Measurements from ENCODE around the gene HNF1B.

HNF1B gene

DNA sequence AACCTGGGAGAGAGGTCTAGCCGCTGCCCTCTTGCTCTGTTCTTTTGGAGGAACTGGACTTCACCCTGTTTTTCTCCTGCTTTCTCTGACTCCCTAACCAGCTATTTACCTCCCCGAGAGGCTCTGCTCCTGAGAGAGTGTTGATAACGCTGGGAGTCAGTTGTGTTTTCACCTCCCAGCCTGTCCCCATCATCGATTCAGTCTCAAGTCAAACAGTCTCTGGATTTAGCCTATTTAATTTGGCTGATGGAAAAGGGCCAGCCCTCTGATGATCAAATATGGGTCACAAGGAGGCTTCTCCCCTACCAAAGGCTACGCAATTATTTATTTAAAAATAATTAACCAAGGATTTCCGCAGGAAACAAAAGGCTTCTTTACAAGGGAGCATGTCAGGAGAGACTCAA, 31.8 kb downstream of the HNF1B start:
- DNase-seq, result no peak
- Histone ChIP-seq H3K27ac (no peak overlapping the region), H3K4me3 (ENCODE audit: low read depth, low read length) (no peak overlapping the region), H3K9me3 (ENCODE audit: severe bottlenecking) (no peaks in the 10 kb centered on the region), H3K27me3 (ENCODE audit: insufficient read depth, low read depth, severe bottlenecking) (no peaks in the 10 kb centered on the region), H3K36me3 (no peaks in the 10 kb centered on the region)
- TF ChIP-seq, protein P1, sequence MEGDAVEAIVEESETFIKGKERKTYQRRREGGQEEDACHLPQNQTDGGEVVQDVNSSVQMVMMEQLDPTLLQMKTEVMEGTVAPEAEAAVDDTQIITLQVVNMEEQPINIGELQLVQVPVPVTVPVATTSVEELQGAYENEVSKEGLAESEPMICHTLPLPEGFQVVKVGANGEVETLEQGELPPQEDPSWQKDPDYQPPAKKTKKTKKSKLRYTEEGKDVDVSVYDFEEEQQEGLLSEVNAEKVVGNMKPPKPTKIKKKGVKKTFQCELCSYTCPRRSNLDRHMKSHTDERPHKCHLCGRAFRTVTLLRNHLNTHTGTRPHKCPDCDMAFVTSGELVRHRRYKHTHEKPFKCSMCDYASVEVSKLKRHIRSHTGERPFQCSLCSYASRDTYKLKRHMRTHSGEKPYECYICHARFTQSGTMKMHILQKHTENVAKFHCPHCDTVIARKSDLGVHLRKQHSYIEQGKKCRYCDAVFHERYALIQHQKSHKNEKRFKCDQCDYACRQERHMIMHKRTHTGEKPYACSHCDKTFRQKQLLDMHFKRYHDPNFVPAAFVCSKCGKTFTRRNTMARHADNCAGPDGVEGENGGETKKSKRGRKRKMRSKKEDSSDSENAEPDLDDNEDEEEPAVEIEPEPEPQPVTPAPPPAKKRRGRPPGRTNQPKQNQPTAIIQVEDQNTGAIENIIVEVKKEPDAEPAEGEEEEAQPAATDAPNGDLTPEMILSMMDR (IDR thresholded peaks at IDR 0.05; ENCODE audit: low read depth, low read length), result no peak

DNA sequence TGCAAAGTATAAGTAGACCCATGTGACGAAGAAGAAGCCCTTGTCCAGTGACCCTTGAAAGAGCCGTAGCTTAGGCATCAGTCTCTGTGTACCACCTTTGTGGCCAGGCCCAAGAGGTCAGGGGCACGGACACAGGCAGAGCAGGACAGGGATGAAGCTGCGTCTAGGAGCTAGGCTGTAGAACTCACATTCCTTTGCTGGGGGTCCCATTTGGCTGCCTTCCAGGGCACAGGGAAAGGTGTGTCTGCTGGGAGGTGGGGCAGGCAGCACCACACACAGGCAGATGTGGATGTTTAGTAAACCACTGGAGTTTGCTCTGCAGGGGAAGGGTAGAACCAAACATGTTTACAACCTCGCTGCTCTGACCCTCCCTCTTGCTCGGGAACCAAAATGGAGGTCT, 33.7 kb downstream of the HNF1B start:
- Histone ChIP-seq H3K36me3 (no peaks in the 10 kb centered on the region), H3K27me3 (ENCODE audit: insufficient read depth, low read depth, severe bottlenecking) (no peaks in the 10 kb centered on the region), H3K9me3 (ENCODE audit: severe bottlenecking) (no peaks in the 10 kb centered on the region), H3K4me3 (ENCODE audit: low read depth, low read length) (no peak overlapping the region), H3K27ac (no peak overlapping the region)
- DNase-seq, result no peak
- TF ChIP-seq, protein P1 (IDR thresholded peaks at IDR 0.05; ENCODE audit: low read depth, low read length), result no peak

DNA sequence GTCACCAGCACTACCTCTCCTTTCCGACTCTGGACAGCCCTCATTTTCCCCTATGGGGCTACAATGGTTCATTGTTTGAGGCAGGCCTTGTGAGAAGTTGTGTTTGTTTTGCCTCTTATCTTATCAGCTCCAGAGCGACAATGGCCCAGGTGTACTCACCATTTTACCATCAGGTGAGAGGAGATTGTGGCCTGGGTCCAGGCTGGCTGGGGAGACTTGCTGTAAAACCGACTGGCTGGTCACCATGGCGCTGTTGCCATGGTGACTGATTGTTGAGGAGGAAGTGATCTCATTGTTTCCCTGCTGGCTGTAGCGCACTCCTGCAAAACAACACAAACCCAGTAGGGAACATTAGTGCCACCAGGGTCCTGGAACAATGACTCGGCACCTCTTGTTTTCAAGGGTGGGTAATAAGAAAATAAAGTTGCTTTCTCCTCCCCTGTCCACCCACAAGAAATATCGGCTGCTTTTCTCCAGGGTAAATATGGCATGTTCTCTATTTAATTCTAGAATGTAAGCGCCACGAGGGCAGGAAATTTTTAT, 34.4 kb downstream of the HNF1B start:
- DNase-seq, result no peak
- Histone ChIP-seq H3K27me3 (ENCODE audit: insufficient read depth, low read depth, severe bottlenecking) (no peaks in the 10 kb centered on the region), H3K36me3 (no peaks in the 10 kb centered on the region), H3K9me3 (ENCODE audit: severe bottlenecking) (no peaks in the 10 kb centered on the region), H3K4me3 (ENCODE audit: low read depth, low read length) (no peak overlapping the region), H3K27ac (no peak overlapping the region)
- TF ChIP-seq, protein P1 (IDR thresholded peaks at IDR 0.05; ENCODE audit: low read depth, low read length), result no peak

DNA sequence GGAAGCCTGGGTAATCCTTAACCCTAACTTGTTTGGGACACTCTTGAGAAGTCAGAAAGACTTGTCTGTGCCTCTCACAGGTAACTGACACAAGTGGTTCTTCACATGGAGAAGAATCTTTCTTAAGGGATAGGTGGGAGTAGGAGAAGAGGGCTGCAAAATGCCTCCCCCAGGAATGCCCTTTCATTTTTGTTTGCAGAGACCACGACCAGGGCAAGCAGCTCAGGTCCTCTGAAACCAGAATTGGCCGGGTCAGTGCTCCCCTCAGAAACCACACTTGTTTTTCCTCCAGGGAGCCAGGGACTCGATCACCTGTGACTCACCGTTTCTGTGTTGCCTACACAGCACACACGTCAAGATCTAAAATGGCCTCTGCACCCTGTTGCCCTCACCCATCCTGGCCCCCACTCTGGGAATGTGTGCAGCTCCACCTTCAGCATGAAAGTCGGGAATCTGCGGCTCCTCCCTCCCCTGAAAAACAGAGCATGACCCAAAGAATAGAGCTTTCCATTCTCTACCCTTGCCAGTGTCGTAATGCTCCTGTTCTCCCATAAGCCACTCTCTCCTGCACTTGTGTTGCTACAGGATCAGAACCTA, 36.1 kb downstream of the HNF1B start:
- no peak for DNase-seq
- Histone ChIP-seq H3K27me3 (ENCODE audit: insufficient read depth, low read depth, severe bottlenecking) (no peaks in the 10 kb centered on the region), H3K27ac (no peak overlapping the region), H3K36me3 (no peaks in the 10 kb centered on the region), H3K4me3 (ENCODE audit: low read depth, low read length) (no peak overlapping the region), H3K9me3 (ENCODE audit: severe bottlenecking) (no peaks in the 10 kb centered on the region)
- TF ChIP-seq, protein P1 (IDR thresholded peaks at IDR 0.05; ENCODE audit: low read depth, low read length), result no peak

DNA sequence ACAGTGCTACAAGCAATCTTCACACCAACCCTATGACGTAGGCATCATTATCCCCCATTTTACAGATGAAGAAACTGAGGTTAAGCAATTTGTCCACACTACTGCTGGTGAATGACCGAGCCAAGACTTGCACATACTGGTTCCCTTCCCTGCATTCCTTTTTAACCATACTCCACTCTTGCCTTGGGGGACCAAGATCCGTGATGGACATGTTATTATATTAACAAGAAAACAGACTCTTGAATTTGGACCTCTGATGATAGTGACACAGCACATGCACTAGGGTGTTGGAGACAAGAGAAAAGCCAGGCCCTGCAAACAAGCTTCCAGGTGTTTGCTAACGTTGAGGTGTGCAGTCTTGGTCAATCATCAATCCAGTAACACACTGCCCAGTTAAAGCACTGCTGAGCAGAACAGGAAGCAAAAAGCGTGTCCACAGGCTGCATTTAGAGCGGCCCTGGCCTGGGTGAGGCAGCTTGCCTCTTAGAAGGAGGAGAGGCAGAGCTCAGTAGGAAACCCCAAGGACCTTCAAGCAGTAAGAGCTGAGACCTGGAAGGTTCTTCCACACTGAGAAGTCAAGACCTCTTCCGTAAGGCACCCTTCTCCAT, 36.7 kb downstream of the HNF1B start:
- no peak overlapping the region for H3K4me3 ChIP-seq (ENCODE audit: low read depth, low read length)
- TF ChIP-seq, protein P1 (IDR thresholded peaks at IDR 0.05; ENCODE audit: low read depth, low read length), result no peak
- H3K27ac ChIP-seq, result no peak overlapping the region
- H3K27me3 ChIP-seq (ENCODE audit: insufficient read depth, low read depth, severe bottlenecking), result no peaks in the 10 kb centered on the region
- no peaks in the 10 kb centered on the region for H3K36me3 ChIP-seq
- DNase-seq, result no peak
- H3K9me3 ChIP-seq (ENCODE audit: severe bottlenecking), result no peaks in the 10 kb centered on the region
